HG02973 (cell line): ENCODE data around the gene GDE1.

Source experiments
- ATAC-seq: cut with Tn5 transposase; IDR thresholded peaks from one replicate; pipeline ENCODE4 v1.9.1; 2021; ENCODE audit warnings: moderate library complexity; ENCODE audit not compliant: unreplicated experiment

GDE1 gene

GRCh38 chr16:19524356-19524615 is 2.4 kb upstream of the GDE1 start:
- ATAC-seq, result no peak

GRCh38 chr16:19523559-19524355 is 1.9 kb upstream of the GDE1 start, which contains the start of gene CCP110:
Gene CCP110 (plus strand): TSS chr16:19523942. CDS start chr16:19527882, 3,940 bp downstream.
- peak; percentile 70 for ATAC-seq

GRCh38 chr16:19523184-19523558 is 1.3 kb upstream of the GDE1 start:
- ATAC-seq, result no peak

- no peak for ATAC-seq
Measured at GRCh38 chr16:19522760-19523159, 862 bp upstream of the GDE1 start.

- no peak for ATAC-seq
Measured at GRCh38 chr16:19522397-19522732, 467 bp upstream of the GDE1 start.

GRCh38 chr16:19520861-19521331 is 1.0 kb downstream of the GDE1 start:
- no peak for ATAC-seq

GRCh38 chr16:19518388-19518787 is 3.5 kb downstream of the GDE1 start:
- no peak for ATAC-seq

GRCh38 chr16:19517424-19518089 is 4.3 kb downstream of the GDE1 start:
- ATAC-seq, result no peak

- ATAC-seq, result no peak
Measured at GRCh38 chr16:19515757-19516156, 6.1 kb downstream of the GDE1 start.

GRCh38 chr16:19513377-19514053 is 8.4 kb downstream of the GDE1 start:
- no peak for ATAC-seq

- ATAC-seq, result no peak
Measured at GRCh38 chr16:19512297-19512696, 9.6 kb downstream of the GDE1 start.

- ATAC-seq, result no peak
Measured at GRCh38 chr16:19507867-19508266, 14.0 kb downstream of the GDE1 start.

GRCh38 chr16:19506965-19507364 is 14.9 kb downstream of the GDE1 start:
- ATAC-seq, result no peak

GRCh38 chr16:19505600-19506303 is 16.1 kb downstream of the GDE1 start:
- no peak for ATAC-seq

- ATAC-seq, result no peak
Measured at GRCh38 chr16:19503461-19504075, 18.3 kb downstream of the GDE1 start.

GRCh38 chr16:19502395-19503131 is 19.3 kb downstream of the GDE1 start:
- ATAC-seq, result no peak

- no peak for ATAC-seq
Measured at GRCh38 chr16:19499481-19499880, 22.4 kb downstream of the GDE1 start.

GRCh38 chr16:19499006-19499405 is 22.9 kb downstream of the GDE1 start:
- no peak for ATAC-seq

GRCh38 chr16:19497176-19497575 is 24.7 kb downstream of the GDE1 start:
- no peak for ATAC-seq

- ATAC-seq, result no peak
Measured at GRCh38 chr16:19490619-19491018, 31.3 kb downstream of the GDE1 start.
